Fibroblast of pulmonary artery (primary cell): ENCODE results near the gene IGF2BP1.

ENCODE experiments used
- DNase-seq: peaks from one replicate; pipeline ENCODE4 v3.0.0-alpha.2; 2010; ENCODE audit warnings: low read depth
- H3K4me3 ChIP-seq: replicated peaks from 2 replicates; pipeline ENCODE4 v1.5.1; 2011; ENCODE audit warnings: low read depth, mild to moderate bottlenecking, control low read depth, low read length, moderate library complexity
- TF ChIP-seq, protein P1 (sequence below): IDR thresholded peaks from 2 replicates; pipeline ENCODE4 v1.5.1; 2011; ENCODE audit warnings: mild to moderate bottlenecking, control low read depth, low read length, inconsistent platforms; ENCODE audit errors: missing control alignments

IGF2BP1 gene

GRCh38 chr17:48989100-48989499, 8.1 kb upstream of the IGF2BP1 start:
- DNase-seq = no peak
- H3K4me3 ChIP-seq = no peak overlapping the region
- TF ChIP-seq, protein P1, sequence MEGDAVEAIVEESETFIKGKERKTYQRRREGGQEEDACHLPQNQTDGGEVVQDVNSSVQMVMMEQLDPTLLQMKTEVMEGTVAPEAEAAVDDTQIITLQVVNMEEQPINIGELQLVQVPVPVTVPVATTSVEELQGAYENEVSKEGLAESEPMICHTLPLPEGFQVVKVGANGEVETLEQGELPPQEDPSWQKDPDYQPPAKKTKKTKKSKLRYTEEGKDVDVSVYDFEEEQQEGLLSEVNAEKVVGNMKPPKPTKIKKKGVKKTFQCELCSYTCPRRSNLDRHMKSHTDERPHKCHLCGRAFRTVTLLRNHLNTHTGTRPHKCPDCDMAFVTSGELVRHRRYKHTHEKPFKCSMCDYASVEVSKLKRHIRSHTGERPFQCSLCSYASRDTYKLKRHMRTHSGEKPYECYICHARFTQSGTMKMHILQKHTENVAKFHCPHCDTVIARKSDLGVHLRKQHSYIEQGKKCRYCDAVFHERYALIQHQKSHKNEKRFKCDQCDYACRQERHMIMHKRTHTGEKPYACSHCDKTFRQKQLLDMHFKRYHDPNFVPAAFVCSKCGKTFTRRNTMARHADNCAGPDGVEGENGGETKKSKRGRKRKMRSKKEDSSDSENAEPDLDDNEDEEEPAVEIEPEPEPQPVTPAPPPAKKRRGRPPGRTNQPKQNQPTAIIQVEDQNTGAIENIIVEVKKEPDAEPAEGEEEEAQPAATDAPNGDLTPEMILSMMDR = no peak

DNA sequence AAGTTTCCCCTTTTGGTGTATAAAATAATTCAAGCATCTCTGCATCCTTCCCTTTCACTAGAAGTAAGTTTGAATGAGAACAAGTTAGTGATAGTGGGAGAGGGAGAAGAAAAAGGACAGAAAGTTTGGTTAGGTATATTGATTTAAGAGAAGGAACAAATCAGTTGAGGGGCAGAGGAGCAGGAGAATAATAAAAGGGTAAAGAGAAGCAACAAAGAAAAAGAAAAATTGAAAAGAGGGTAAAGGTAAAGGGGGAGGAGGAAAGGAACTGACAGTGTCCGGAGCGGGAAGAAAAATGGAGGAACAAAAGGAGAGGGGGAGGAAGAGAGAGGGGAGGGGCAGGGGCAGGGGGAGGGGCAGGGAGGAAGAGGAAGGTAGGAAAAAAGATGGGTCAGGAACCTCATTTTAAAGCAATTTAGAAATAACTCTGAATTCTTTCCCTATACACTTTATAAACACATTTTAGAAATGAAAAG, 6.3 kb upstream of the IGF2BP1 start:
- TF ChIP-seq, protein P1 = no peak
- no peak for DNase-seq
- H3K4me3 ChIP-seq = no peak overlapping the region

- no peak for DNase-seq
- TF ChIP-seq, protein P1 = no peak
- no peak overlapping the region for H3K4me3 ChIP-seq
Observed at GRCh38 chr17:48992444-48992843, 4.7 kb upstream of the IGF2BP1 start.

DNA sequence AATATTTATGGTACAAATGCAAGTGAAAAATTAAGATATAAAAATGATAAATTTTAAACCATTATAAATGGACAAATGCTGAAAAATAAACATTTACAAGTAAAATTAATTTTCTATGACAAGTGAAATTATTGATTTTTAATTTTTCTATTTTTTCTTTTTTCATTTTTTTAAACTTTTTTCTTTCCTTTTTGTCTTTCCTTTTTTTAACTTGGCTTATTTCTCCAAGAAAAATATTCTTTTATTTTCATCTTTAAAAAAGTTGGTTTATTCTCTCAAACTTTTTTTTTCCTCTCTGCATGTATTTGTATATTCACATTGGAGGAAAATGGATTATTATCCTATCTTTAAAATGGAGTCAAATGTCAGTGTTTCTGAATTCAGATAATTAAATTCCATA, 3.9 kb upstream of the IGF2BP1 start:
- TF ChIP-seq, protein P1 = no peak
- H3K4me3 ChIP-seq = no peak overlapping the region
- DNase-seq = no peak

GRCh38 chr17:48993951-48994350, 3.2 kb upstream of the IGF2BP1 start:
- TF ChIP-seq, protein P1 = no peak
- no peak for DNase-seq
- no peak overlapping the region for H3K4me3 ChIP-seq

DNA sequence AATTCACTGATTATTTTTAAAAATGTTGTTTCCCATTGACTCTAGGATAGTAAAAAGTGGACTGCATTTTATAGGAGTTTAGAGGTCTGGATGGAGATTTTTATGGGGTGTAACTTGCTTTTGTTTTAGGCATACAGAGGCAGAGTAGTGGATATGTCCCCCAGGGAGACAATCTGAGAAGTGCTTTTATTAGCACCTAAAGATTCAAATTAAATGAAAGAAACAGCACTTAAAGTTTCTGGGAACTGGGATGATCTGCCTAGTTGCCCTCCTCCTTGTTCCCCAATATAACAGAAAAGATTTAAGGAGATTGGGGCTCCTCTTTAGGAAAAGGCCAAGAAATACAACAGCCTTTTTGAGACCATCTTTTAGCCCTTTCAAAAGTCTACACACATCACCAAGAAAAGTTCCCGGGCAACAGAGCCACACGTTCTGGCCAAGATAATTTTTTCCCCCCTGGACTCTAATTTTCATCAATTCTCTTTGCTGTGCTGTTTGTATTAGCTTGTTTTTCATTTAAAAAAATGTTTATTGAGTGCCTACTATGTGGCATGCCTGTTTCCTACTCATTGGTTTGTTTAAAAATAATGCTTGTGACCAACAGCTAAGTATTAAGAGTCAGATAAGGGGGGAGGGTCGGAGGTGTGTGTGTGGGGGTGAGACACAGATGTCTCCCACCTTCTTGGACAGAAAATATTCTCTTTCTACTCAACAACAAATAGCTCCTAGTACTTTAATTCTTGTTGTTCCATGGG, 2.5 kb upstream of the IGF2BP1 start:
- no peak for DNase-seq
- H3K4me3 ChIP-seq = no peak overlapping the region
- TF ChIP-seq, protein P1 = no peak
